ENCODE data around the gene RHCG. TPM values are rescaled to one million over a fixed set of nuclear protein-coding genes. Genes with fewer than 3 reads are reported as not detected.

Gene RHCG
- polyA plus RNA-seq, 1 experiment, result not detected

DNA sequence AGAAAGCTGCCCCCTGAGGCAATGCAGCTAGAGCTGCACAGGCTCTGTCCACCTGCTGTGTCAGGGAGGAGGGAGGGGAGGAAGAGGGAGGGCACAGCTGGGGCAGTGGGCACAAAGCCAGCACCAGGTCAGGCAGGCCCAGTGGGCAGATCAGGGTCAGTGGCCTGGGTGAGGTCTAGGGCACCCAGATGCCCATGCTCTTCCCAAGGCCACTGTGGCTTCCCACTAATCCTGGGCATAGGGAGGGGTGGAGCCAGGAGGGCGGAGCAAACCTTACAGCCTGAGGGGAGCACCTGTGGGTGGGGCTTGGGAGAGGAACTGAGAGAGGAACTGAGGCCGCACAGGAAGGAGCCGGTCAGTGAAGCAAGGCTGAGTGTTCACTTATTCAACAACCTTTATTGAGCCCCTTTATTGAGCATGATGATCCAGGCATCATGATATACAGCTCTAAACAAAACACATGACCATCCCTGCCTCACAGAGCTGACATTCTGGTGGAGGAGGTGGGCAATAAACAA, 55.0 kb downstream of the RHCG start:
- H3K9me3 ChIP-seq (ENCODE audit: control insufficient read depth, insufficient read depth, low read length), result no peaks in the 10 kb centered on the region; the same call in 1 of the 2 replicates
- no peak overlapping the region for H3K27ac ChIP-seq (ENCODE audit: low read depth, low read length)
- POLR2A ChIA-PET, result no interaction called here
- TF ChIP-seq, protein P1, sequence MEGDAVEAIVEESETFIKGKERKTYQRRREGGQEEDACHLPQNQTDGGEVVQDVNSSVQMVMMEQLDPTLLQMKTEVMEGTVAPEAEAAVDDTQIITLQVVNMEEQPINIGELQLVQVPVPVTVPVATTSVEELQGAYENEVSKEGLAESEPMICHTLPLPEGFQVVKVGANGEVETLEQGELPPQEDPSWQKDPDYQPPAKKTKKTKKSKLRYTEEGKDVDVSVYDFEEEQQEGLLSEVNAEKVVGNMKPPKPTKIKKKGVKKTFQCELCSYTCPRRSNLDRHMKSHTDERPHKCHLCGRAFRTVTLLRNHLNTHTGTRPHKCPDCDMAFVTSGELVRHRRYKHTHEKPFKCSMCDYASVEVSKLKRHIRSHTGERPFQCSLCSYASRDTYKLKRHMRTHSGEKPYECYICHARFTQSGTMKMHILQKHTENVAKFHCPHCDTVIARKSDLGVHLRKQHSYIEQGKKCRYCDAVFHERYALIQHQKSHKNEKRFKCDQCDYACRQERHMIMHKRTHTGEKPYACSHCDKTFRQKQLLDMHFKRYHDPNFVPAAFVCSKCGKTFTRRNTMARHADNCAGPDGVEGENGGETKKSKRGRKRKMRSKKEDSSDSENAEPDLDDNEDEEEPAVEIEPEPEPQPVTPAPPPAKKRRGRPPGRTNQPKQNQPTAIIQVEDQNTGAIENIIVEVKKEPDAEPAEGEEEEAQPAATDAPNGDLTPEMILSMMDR (IDR thresholded peaks at IDR 0.05; ENCODE audit: low read depth, low read length), result no peak
- CTCF ChIA-PET, result interaction anchor here (1.2 to 3.7 kb wide), 4 partner anchors 8 to 83 kb away, joined by 4 to 14 read pairs (median 6); no protein-coding TSS in a partner anchor
- peaks cover 35% of the 10 kb centered on the region for H3K27me3 ChIP-seq (ENCODE audit: control insufficient read depth, insufficient read depth, low read length)
- H3K4me3 ChIP-seq (ENCODE audit: low read depth, low read length), result no peak overlapping the region
- DNase-seq (ENCODE audit: low read depth, low spot score), result no peak

- H3K27me3 ChIP-seq (ENCODE audit: control insufficient read depth, insufficient read depth, low read length), result peaks cover 34% of the 10 kb centered on the region
- no peak for DNase-seq (ENCODE audit: low read depth, low spot score)
- POLR2A ChIA-PET, result no interaction called here
- H3K9me3 ChIP-seq (ENCODE audit: control insufficient read depth, insufficient read depth, low read length), result no peaks in the 10 kb centered on the region; the same call in 1 of the 2 replicates
- TF ChIP-seq, protein P1 (IDR thresholded peaks at IDR 0.05; ENCODE audit: low read depth, low read length), result no peak
- CTCF ChIA-PET, result interaction anchor here (3.7 kb wide), 1 partner anchor 81 kb away, joined by 14 read pairs; no protein-coding TSS in a partner anchor
- H3K4me3 ChIP-seq (ENCODE audit: low read depth, low read length), result no peak overlapping the region
- no peak overlapping the region for H3K27ac ChIP-seq (ENCODE audit: low read depth, low read length)
These were observed 56.6 kb downstream of the RHCG start for GRCh38 chr15:89439764-89440163.

DNA sequence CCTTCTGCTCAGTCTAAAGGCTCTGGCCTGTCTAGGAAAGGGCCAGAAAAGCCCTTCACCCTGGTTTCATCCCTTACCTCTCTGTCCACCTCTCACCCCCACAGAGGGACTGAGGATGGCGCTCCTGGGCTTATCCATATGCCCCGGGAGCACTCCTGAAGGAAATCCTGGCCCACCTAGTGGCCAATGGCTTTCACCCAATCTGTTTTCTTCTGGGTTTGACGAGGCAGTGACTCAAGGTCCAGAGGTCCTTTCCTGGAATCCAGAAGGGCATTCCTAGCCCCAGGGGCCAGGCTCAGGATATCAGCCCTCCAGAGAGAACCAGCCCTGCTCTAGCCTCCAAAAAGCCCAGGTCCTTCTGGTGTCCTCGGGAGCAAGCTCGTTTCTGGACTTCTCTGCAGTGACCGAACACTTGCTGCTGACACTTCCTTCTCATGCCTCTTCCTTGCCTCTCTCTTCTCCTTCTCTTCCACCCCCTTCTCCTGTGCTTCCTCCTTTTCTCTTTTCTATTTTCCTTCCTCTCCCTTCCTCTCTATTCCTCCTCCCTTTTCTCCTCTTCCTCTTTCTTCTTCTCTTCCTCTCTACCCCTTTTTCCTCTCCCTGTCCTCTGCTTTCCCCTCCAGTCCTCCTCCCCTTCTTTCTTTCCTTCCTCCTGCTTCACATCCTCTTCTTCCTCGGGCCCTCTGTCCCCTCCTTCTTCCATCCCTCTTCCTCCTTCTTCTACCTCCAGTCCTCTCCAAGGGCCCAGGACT, 59.6 kb downstream of the RHCG start:
- TF ChIP-seq, protein P1 (IDR thresholded peaks at IDR 0.05; ENCODE audit: low read depth, low read length), result no peak
- POLR2A ChIA-PET, result no interaction called here
- Histone ChIP-seq H3K4me3 (ENCODE audit: low read depth, low read length) (no peak overlapping the region), H3K27me3 (ENCODE audit: control insufficient read depth, insufficient read depth, low read length) (peaks cover 49% of the 10 kb centered on the region), H3K9me3 (ENCODE audit: control insufficient read depth, insufficient read depth, low read length) (no peaks in the 10 kb centered on the region; the same call in 1 of the 2 replicates), H3K27ac (ENCODE audit: low read depth, low read length) (no peak overlapping the region)
- no peak for DNase-seq (ENCODE audit: low read depth, low spot score)
- CTCF ChIA-PET, result interaction anchor here (0.7 to 2.0 kb wide), 2 partner anchors 76 to 78 kb away, joined by 3 to 7 read pairs; no protein-coding TSS in a partner anchor

DNA sequence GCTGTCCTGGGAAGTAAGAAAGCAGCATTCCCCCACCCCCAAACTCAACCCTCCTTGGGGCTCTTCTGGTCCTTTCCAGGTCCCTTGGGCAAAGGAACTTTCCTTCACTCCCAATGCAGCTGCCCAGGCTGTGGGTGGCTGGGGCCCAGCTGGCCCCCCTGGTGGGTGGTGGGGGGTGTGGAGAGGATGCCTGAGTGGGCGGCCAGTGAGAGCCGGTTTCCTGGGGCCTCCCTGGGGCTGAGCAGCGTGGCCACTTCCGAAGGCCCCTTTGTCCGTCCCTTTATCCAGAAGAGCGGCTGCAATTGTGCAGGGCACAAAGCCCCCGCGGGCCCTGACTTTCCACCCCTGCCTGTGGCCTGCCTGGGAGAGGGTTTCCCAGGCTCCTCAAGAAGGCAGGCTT, 61.0 kb downstream of the RHCG start:
- ChIA-PET POLR2A (no interaction called here), CTCF (interaction anchor here (2.9 kb wide), 1 partner anchor 76 kb away, joined by 31 read pairs; no protein-coding TSS in a partner anchor)
- Histone ChIP-seq H3K9me3 (ENCODE audit: control insufficient read depth, insufficient read depth, low read length) (no peaks in the 10 kb centered on the region), H3K27me3 (ENCODE audit: control insufficient read depth, insufficient read depth, low read length) (peaks cover 47% of the 10 kb centered on the region), H3K27ac (ENCODE audit: low read depth, low read length) (no peak overlapping the region), H3K4me3 (ENCODE audit: low read depth, low read length) (no peak overlapping the region)
- TF ChIP-seq, protein P1 (IDR thresholded peaks at IDR 0.05; ENCODE audit: low read depth, low read length), result no peak
- no peak for DNase-seq (ENCODE audit: low read depth, low spot score)

- ChIA-PET CTCF (interaction anchor here (0.7 to 2.9 kb wide), 3 partner anchors 8 to 75 kb away, joined by 3 to 31 read pairs (median 4); no protein-coding TSS in a partner anchor), POLR2A (interaction anchor here (0.7 kb wide), 2 partner anchors 76 to 109 kb away, joined by 3 to 6 read pairs; no protein-coding TSS in a partner anchor)
- Histone ChIP-seq H3K27ac (ENCODE audit: low read depth, low read length) (no peak overlapping the region), H3K4me3 (ENCODE audit: low read depth, low read length) (no peak overlapping the region), H3K9me3 (ENCODE audit: control insufficient read depth, insufficient read depth, low read length) (no peaks in the 10 kb centered on the region), H3K27me3 (ENCODE audit: control insufficient read depth, insufficient read depth, low read length) (peaks cover 44% of the 10 kb centered on the region)
- DNase-seq (ENCODE audit: low read depth, low spot score), result no peak
- TF ChIP-seq, protein P1 (IDR thresholded peaks at IDR 0.05; ENCODE audit: low read depth, low read length), result no peak
These were observed 62.7 kb downstream of the RHCG start for GRCh38 chr15:89433686-89434085.
